HG03378 (cell line): ENCODE data around the gene MATCAP1.

Experiments
- ATAC-seq: cut with Tn5 transposase; IDR thresholded peaks from one replicate; pipeline ENCODE4 v1.9.1; 2021; ENCODE audit warnings: mild to moderate bottlenecking, moderate library complexity; ENCODE audit not compliant: unreplicated experiment

MATCAP1 gene

GRCh38 chr16:67144943-67145342, 38.8 kb downstream of the MATCAP1 start:
- ATAC-seq = no peak

GRCh38 chr16:67142342-67142741, 41.4 kb downstream of the MATCAP1 start:
- no peak for ATAC-seq

- ATAC-seq = no peak
Measured at GRCh38 chr16:67141391-67141790, 42.4 kb downstream of the MATCAP1 start.

- ATAC-seq = no peak
Measured at GRCh38 chr16:67137605-67138004, 46.2 kb downstream of the MATCAP1 start.

- ATAC-seq = no peak
Measured at GRCh38 chr16:67129422-67129821, 54.3 kb downstream of the MATCAP1 start.

GRCh38 chr16:67128887-67129286, 54.9 kb downstream of the MATCAP1 start:
- ATAC-seq = no peak

- no peak for ATAC-seq
Measured at GRCh38 chr16:67128417-67128816, 55.3 kb downstream of the MATCAP1 start.
